ENCODE results near the gene RPS24. TPM values are rescaled to one million over a fixed set of nuclear protein-coding genes. Genes with fewer than 3 reads are reported as not detected.

Gene RPS24
- total and polyA plus RNA-seq, 2 of the 13 experiments (the other 11 are each of a cell fraction or from before 2014, with no cell fraction given), result 2,690 to 3,319 TPM

DNA sequence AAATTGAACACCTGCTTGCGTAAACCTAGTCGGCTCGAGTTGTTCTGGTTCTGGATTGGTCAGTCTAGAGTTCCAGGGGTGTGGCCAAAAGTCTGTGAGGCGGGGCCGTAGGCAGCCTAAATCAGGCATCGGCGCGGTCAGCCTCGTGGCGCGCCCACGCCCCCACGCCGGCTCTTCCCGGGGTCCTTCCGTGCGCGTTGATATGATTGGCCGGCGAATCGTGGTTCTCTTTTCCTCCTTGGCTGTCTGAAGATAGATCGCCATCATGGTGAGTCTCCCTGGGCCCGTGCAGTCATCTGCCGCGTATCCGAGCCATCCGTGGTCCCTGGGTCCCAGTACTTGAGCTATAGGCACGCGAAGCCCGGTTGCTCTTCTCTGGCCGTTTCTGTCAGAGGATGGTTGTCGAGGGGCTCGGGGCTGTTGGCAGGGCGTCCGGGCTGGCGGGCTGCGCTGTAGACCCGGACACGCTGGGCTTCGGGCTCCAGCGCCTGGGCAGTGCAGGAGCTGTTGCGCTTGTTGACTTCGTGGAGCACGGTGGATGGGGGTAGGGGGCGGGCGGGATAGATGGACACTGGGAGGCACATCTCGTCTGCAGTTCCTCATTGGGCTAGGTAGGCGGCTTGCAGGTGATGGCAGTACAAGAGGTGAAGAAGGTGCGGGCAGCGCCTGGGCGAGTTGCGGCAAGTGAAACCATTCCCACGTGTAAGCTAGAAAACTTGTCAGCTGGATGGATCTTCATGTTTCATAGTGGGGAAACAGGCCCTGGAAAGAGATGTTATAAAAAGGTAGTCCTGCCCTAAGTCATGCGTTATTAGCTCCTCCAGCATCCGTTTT, at the start of gene RPS24 (continued):
- TF ChIP-seq, protein P1, sequence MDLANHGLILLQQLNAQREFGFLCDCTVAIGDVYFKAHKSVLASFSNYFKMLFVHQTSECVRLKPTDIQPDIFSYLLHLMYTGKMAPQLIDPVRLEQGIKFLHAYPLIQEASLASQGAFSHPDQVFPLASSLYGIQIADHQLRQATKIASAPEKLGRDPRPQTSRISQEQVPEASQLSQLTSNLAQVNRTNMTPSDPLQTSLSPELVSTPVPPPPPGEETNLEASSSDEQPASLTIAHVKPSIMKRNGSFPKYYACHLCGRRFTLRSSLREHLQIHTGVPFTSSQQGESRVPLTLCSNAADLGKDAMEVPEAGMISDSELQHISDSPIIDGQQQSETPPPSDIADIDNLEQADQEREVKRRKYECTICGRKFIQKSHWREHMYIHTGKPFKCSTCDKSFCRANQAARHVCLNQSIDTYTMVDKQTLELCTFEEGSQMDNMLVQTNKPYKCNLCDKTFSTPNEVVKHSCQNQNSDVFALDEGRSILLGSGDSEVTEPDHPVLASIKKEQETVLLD (CRISPR knock-in tag; IDR thresholded peaks at IDR 0.05; ENCODE audit: low read depth), result no peak
- TF ChIP-seq, protein P2, sequence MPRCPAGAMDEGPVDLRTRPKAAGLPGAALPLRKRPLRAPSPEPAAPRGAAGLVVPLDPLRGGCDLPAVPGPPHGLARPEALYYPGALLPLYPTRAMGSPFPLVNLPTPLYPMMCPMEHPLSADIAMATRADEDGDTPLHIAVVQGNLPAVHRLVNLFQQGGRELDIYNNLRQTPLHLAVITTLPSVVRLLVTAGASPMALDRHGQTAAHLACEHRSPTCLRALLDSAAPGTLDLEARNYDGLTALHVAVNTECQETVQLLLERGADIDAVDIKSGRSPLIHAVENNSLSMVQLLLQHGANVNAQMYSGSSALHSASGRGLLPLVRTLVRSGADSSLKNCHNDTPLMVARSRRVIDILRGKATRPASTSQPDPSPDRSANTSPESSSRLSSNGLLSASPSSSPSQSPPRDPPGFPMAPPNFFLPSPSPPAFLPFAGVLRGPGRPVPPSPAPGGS (CRISPR knock-in tag; IDR thresholded peaks at IDR 0.05), result no peak
- TF ChIP-seq ZNF773 (CRISPR knock-in tag; IDR thresholded peaks at IDR 0.05; ENCODE audit: borderline replicate concordance) (no peak), SAFB2 (CRISPR knock-in tag; IDR thresholded peaks at IDR 0.05; ENCODE audit: borderline replicate concordance, low read depth) (peak; percentile 56; the same call in 1 of the 2 replicates), ZNF20 (CRISPR knock-in tag; IDR thresholded peaks at IDR 0.05) (no peak), DNMT3B (CRISPR knock-in tag; conservative IDR thresholded peaks at IDR 0.05) (no peak), ZNF180 (CRISPR knock-in tag; IDR thresholded peaks at IDR 0.05; ENCODE audit: borderline replicate concordance, low read depth) (peak; percentile 60; the same call in 1 of the 2 replicates), ZNF264 (CRISPR knock-in tag; IDR thresholded peaks at IDR 0.05) (peak; percentile 46; the same call in 1 of the 2 replicates), ZNF782 (CRISPR knock-in tag; IDR thresholded peaks at IDR 0.05; ENCODE audit: borderline replicate concordance) (peak; percentile 69; the same call in 1 of the 2 replicates), NONO (IDR thresholded peaks at IDR 0.05) (no peak), NONO (CRISPR knock-in tag; conservative IDR thresholded peaks at IDR 0.05) (peak; percentile 91), ZBTB34 (CRISPR knock-in tag; IDR thresholded peaks at IDR 0.05) (no peak), ZNF260 (CRISPR knock-in tag; IDR thresholded peaks at IDR 0.05; ENCODE audit: borderline replicate concordance, low read depth) (no peak)
- TF ChIP-seq, protein P3, sequence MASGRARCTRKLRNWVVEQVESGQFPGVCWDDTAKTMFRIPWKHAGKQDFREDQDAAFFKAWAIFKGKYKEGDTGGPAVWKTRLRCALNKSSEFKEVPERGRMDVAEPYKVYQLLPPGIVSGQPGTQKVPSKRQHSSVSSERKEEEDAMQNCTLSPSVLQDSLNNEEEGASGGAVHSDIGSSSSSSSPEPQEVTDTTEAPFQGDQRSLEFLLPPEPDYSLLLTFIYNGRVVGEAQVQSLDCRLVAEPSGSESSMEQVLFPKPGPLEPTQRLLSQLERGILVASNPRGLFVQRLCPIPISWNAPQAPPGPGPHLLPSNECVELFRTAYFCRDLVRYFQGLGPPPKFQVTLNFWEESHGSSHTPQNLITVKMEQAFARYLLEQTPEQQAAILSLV (CRISPR knock-in tag; IDR thresholded peaks at IDR 0.05; ENCODE audit: borderline replicate concordance), result peak; percentile 60; the same call in 1 of the 2 replicates
- TF ChIP-seq, protein P4, sequence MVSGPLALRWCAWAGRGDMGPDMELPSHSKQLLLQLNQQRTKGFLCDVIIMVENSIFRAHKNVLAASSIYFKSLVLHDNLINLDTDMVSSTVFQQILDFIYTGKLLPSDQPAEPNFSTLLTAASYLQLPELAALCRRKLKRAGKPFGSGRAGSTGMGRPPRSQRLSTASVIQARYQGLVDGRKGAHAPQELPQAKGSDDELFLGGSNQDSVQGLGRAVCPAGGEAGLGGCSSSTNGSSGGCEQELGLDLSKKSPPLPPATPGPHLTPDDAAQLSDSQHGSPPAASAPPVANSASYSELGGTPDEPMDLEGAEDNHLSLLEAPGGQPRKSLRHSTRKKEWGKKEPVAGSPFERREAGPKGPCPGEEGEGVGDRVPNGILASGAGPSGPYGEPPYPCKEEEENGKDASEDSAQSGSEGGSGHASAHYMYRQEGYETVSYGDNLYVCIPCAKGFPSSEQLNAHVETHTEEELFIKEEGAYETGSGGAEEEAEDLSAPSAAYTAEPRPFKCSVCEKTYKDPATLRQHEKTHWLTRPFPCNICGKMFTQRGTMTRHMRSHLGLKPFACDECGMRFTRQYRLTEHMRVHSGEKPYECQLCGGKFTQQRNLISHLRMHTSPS (CRISPR knock-in tag; IDR thresholded peaks at IDR 0.05; ENCODE audit: low read depth), result no peak
- TF ChIP-seq, protein P5, sequence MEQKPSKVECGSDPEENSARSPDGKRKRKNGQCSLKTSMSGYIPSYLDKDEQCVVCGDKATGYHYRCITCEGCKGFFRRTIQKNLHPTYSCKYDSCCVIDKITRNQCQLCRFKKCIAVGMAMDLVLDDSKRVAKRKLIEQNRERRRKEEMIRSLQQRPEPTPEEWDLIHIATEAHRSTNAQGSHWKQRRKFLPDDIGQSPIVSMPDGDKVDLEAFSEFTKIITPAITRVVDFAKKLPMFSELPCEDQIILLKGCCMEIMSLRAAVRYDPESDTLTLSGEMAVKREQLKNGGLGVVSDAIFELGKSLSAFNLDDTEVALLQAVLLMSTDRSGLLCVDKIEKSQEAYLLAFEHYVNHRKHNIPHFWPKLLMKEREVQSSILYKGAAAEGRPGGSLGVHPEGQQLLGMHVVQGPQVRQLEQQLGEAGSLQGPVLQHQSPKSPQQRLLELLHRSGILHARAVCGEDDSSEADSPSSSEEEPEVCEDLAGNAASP (CRISPR knock-in tag; IDR thresholded peaks at IDR 0.05; ENCODE audit: borderline replicate concordance), result no peak

Measured in HepG2 (cell line).